Adrenal gland (tissue), 12 donors: Measurements from ENCODE around the gene MRPL11. TPM values are rescaled to one million over a fixed set of nuclear protein-coding genes. Genes with fewer than 3 reads are reported as not detected.

ENCODE experiments used
- DNase-seq, 7 donors: peaks; one replicate each; pipeline ENCODE4 v3.0.0-alpha.2; 2019 to 2020
- H3K27ac ChIP-seq, 5 donors: fragments of 200-600 bp; sonication (generic) in 4 of 5; 1 replicate in 3 of 5; 2 replicates in 2 of 5; pipeline versions ENCODE4 v1.5.1 to v1.8.0; 2016 to 2020; ENCODE audit warnings: mild to moderate bottlenecking in 1 of 5
- H3K27me3 ChIP-seq: fragments of 200-600 bp; 2 replicates; pipeline ENCODE4 v1.8.0; 2021
- H3K36me3 ChIP-seq, 2 donors: fragments of 200-600 bp; replicated peaks in 1 of 2; 1 replicate in 1 of 2; 2 replicates in 1 of 2; pipeline versions ENCODE4 v1.5.1 to v1.8.0; 2018 to 2022
- H3K4me1 ChIP-seq, 2 donors: fragments of 200-600 bp; replicated peaks in 1 of 2; 1 replicate in 1 of 2; 2 replicates in 1 of 2; pipeline versions ENCODE4 v1.5.1 to v1.8.0; 2018 to 2021
- H3K4me3 ChIP-seq, 4 donors: fragments of 200-600 bp; sonication (generic) in 3 of 4; one replicate each; pipeline ENCODE4 v1.5.1; 2016 to 2018
- H3K9me3 ChIP-seq, 3 donors: fragments of 200-600 bp; sonication (generic) in 1 of 3; replicated peaks in 1 of 3; 1 replicate in 2 of 3; 2 replicates in 1 of 3; pipeline versions ENCODE4 v1.5.1 to v1.8.0; 2016 to 2021
- POLR2A ChIP-seq, 2 donors: fragments of 450-650 bp; IDR thresholded peaks; one replicate each; pipeline ENCODE4 v1.6.1; 2017; ENCODE audit warnings: antibody characterized with exemption in 2 of 2, mild to moderate bottlenecking in 2 of 2, moderate library complexity in 1 of 2
- whole genome bisulfite sequencing, 4 donors: extraction: QIAGEN DNeasy Blood & Tissue Kit in 2 of 4; methylation state at CpG; one replicate each; pipeline versions ENCODE4 v1.1.5 to v1.1.7; 2013 to 2017; 5-methylcytosine and 5-hydroxymethylcytosine counted together
- intact Hi-C, 2 donors: fragments of 100-400 bp; cut with DNase I; formaldehyde crosslinking; loops; one replicate each; pipeline versions ENCODE4 v1.14.1 to v1.15.0; 2022 to 2023
- polyA plus RNA-seq, 3 donors: library from polyadenylated mRNA; stranded (reverse); fragments of 200-250 nt in 2 of 3; fragments of 350-450 nt in 1 of 3; fragmentation: Illumina TruSeq in 1 of 3; extraction: RNeasy Lipid Tissue Mini Kit (QIAGEN cat#74804) in 1 of 3; gene quantifications; one replicate each; pipeline ENCODE4 v1.2.3, GENCODE V29; 2013 to 2014
- total RNA-seq, 9 donors: library from RNA; depleted of rRNA in 4 of 9; stranded (reverse); fragments of >200 nt in 4 of 9; fragments of 120-200 nt in 1 of 9; fragmentation: NEBNext Ultra II Directional in 1 of 9; extraction: Animal tissue kit (Norgen Biotek cat#: 25700) in 1 of 9; gene quantifications; one replicate each; pipeline versions ENCODE4 v1.1.0 to v1.2.4, GENCODE V29; 2013 to 2023
- TF ChIP-seq, protein P1 (sequence below), 6 experiments: fragments of 450-650 bp in 4 of 6; fragments of 200-600 bp in 2 of 6; sonication (generic) in 1 of 6; IDR thresholded peaks; 1 replicate in 5 of 6; 2 replicates in 1 of 6; pipeline versions ENCODE4 v1.5.1 to v1.8.0; 2016 to 2021; ENCODE audit warnings: antibody characterized with exemption in 6 of 6, mild to moderate bottlenecking in 2 of 6, moderate library complexity in 1 of 6
- donor health status: healthy with polysubstance abuse.
- donor health status: Bipolar disorder and iron deficiency.
- donor health status: DM: yes; HTN: yes; CAD: no.
- donor health status: DM: no; HTN: no; CAD: no.
- donor health status: DM: no; HTN: no; CAD: no.
- donor health status: DM: yes; HTN: yes; CAD: no.

Gene MRPL11
- total and polyA plus RNA-seq, 12 donors: 22.3 to 53.8 (median 32.7) TPM

DNA sequence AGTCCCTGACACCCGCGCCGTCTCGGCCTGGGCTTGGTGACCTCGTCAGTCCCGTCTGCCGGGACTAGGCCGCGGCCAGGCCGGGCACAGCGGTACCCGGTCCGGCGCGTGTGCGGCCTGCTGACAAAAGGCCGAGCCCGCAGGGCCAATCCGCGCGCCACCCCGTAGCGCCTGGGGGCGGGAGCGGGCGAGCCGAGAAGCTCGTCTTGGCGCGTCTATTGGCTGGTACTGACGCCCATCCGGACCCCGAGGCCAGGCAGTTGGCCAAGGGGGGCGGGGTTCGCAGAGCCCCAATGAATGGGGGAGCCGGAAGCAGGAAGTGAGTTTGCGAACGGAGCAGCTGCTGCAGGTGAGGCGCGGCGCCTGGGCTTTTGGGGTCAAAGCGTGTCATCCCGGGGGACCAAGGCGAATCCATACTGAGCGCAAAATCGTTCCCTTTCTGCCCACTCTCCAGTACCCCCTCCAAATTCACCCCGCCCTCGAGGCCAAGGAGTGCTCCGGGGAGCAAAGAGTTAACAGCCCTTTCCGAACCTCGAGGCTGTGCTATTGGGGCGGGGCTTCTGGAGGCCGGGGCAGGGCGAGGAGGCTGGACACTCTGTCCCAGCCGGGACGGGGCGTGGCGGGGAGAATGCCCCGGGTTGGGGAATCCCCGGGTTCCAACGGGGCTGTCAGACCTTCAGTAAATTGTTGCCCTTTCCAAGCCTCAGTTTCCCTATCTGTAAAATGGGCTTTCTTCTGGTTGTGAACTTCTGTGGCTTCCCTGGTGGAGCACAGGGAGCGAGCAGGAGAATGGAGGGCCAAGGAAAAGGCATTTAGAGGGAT lies 41.7 kb upstream of the MRPL11 start, which contains the start of gene DPP3:
DPP3 (plus strand) TSS at position 318 of the 822 bp plus-strand sequence. CDS start 1,767 bp downstream, outside the sequence.
- Histone ChIP-seq H3K27me3 (no peaks in the 10 kb centered on the region), H3K9me3 (no peaks in the 10 kb centered on the region), H3K4me3 (peak within 1 kb of the TSS; percentile 53 to 89 (median 71)), H3K4me1 (peaks cover 8 to 16% of the 10 kb centered on the region in 2 donors), H3K36me3 (peaks cover 0 to 5% of the 10 kb centered on the region in 2 donors), H3K27ac (peak within 1 kb of the TSS; percentile 70 to 98 (median 94))
- WGBS, 4 donors: 0 to 2% (median 1%) methylated on average over 5 to 62 of the region's 62 CpGs
- peak; percentile 98 to 99 (median 98) for DNase-seq
- intact Hi-C loops: loop anchor here in 1 of 2 donors (10.0 kb wide), 1 partner anchor 64 kb away; the partner anchor contains the start of genes ACTN3 and ZDHHC24
- TF ChIP-seq, protein P1, sequence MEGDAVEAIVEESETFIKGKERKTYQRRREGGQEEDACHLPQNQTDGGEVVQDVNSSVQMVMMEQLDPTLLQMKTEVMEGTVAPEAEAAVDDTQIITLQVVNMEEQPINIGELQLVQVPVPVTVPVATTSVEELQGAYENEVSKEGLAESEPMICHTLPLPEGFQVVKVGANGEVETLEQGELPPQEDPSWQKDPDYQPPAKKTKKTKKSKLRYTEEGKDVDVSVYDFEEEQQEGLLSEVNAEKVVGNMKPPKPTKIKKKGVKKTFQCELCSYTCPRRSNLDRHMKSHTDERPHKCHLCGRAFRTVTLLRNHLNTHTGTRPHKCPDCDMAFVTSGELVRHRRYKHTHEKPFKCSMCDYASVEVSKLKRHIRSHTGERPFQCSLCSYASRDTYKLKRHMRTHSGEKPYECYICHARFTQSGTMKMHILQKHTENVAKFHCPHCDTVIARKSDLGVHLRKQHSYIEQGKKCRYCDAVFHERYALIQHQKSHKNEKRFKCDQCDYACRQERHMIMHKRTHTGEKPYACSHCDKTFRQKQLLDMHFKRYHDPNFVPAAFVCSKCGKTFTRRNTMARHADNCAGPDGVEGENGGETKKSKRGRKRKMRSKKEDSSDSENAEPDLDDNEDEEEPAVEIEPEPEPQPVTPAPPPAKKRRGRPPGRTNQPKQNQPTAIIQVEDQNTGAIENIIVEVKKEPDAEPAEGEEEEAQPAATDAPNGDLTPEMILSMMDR (IDR thresholded peaks at IDR 0.05): peak in 1 of 6 experiments; percentile 5
- peak; percentile 88 to 96 for TF ChIP-seq POLR2A (IDR thresholded peaks at IDR 0.05)

DNA sequence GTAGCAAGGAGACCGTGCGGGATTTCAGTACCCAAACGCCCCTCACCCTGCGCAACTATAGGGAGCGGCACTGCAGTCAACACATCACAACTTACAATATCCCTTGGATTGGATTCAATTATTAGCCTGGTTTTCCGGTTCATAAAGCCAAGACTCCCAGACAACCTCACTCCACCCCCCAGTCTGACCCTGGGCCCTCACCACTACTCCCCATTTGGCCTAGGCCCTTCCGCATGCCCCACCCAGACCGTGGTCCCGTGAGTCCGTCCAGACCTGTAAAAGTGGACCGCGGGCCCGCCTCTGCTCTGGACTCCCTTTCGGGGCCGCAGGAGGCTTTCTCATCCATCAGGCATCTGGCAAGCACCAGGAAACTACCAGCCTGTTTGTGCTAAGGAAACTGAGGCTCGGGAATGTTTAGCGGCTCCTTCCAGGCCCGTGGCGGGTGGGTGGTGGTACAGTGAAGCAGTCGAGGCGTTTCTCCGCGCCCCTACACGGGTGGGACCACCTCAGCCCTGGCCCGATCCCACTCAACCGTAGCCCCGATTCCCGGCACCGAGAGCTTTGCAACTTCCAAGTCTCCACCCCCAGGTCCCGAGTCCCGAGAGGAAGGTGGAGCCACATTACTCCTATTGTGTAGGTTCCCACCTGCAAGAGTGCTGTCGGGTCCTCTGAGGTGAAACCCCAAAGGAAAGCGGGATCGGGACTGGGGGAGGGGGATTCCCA lies 40.9 kb upstream of the MRPL11 start:
- peak in 6 of 7 donors; percentile 57 to 76 (median 66) for DNase-seq
- Histone ChIP-seq H3K4me1 (peaks cover 8 to 16% of the 10 kb centered on the region in 2 donors), H3K36me3 (peaks cover 0 to 13% of the 10 kb centered on the region in 2 donors), H3K27ac (peak overlapping the region; percentile 70 to 98 (median 94)), H3K4me3 (peak overlapping the region; percentile 53 to 89 (median 71)), H3K27me3 (no peaks in the 10 kb centered on the region), H3K9me3 (no peaks in the 10 kb centered on the region)
- intact Hi-C loops: loop anchor here in 1 of 2 donors (10.0 kb wide), 1 partner anchor 65 kb away; the partner anchor contains the start of genes ACTN3 and ZDHHC24
- no peak for TF ChIP-seq POLR2A (IDR thresholded peaks at IDR 0.05)
- TF ChIP-seq, protein P1 (IDR thresholded peaks at IDR 0.05): no peak
- 0 to 2% (median 1%) methylated on average over 6 to 34 of the region's 34 CpGs for WGBS, 4 donors

DNA sequence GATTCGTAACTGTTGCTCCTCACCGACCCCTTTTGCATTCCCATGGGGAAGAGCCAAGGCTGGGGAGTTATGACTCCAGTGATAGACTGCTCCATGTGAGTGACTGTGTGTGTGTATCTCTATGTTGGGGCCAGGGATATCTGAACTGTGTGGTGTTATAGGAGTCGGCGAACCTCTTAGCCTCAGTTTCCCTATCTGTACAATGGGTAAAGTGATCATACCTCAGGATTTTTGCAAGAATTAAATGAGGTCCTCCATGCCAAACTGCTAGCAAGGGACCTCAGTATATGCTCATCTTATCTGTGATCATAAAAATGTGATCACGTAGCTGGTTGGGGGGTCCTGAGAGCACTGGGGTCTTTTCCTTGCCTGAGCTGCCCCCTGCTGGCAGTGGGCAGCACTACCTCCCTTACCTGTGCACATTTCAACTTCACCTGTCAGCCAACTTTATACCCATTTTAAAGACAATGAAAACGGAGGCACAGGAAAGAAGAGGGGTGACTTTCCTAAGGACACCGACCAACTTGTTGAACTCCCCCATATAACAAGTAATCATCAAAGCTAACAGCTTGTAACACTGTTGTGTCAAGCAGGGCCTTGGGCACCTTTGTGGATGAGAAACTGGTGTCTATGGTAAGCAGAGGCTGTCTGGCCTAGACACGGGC lies 40.2 kb upstream of the MRPL11 start:
- TF ChIP-seq, protein P1 (IDR thresholded peaks at IDR 0.05): peak; percentile 32 to 69 (median 62)
- no peak for TF ChIP-seq POLR2A (IDR thresholded peaks at IDR 0.05)
- WGBS, 4 donors: 47 to 70% (median 49%) methylated on average over 7 to 8 of the region's 8 CpGs
- intact Hi-C loops: no loop called here

More for the DNA sequence above, 40.2 kb upstream of the MRPL11 start:
- Histone ChIP-seq H3K27me3 (no peaks in the 10 kb centered on the region), H3K36me3 (peaks cover 0 to 10% of the 10 kb centered on the region in 2 donors), H3K4me3 (peak overlapping the region in 2 of 4 donors; percentile 53 to 89), H3K27ac (peak overlapping the region in 4 of 5 donors; percentile 93 to 98 (median 94)), H3K9me3 (no peaks in the 10 kb centered on the region), H3K4me1 (peaks cover 8 to 16% of the 10 kb centered on the region in 2 donors)
- no peak for DNase-seq
